MM.1S (cell line): ENCODE data around the gene MYBPC3.
"Not testable (repeated sequence)": the region's sequence is repeated elsewhere in the genome, so short reads cannot be mapped to it uniquely, and the experiment has no call there.

ENCODE experiments used
- DNase-seq: peaks from one replicate; pipeline ENCODE4 v3.0.0-alpha.2; 2015
- H2AFZ ChIP-seq: fragments of 300-600 bp; sonication (generic); 2 replicates; pipeline ENCODE4 v1.6.0; 2016; ENCODE audit warnings: antibody characterized with exemption, low read length
- H3F3A ChIP-seq: fragments of 300-600 bp; sonication (generic); 2 replicates; pipeline ENCODE4 v1.6.1; 2016; ENCODE audit warnings: mild to moderate bottlenecking, antibody characterized with exemption, low read length, moderate library complexity, mixed read lengths; ENCODE audit not compliant: insufficient read depth
- H3K27ac ChIP-seq: fragments of 300-600 bp; sonication (generic); 2 replicates; pipeline ENCODE4 v1.5.1; 2016; ENCODE audit warnings: mild to moderate bottlenecking, low read length
- H3K27me3 ChIP-seq: fragments of 300-600 bp; sonication (generic); replicated peaks from 2 replicates; pipeline ENCODE4 v1.6.0; 2016; ENCODE audit warnings: low read length; ENCODE audit not compliant: insufficient read depth
- H3K36me3 ChIP-seq: fragments of 300-600 bp; sonication (generic); replicated peaks from 2 replicates; pipeline ENCODE4 v1.6.1; 2016; ENCODE audit warnings: mild to moderate bottlenecking, low read length, mixed read lengths; ENCODE audit not compliant: insufficient read depth
- H3K4me1 ChIP-seq: fragments of 300-600 bp; sonication (generic); 2 replicates; pipeline ENCODE4 v1.6.1; 2016; ENCODE audit warnings: low read length, mixed read lengths
- H3K4me2 ChIP-seq: fragments of 300-600 bp; sonication (generic); 2 replicates; pipeline ENCODE4 v1.6.0; 2016; ENCODE audit warnings: low read depth, low read length
- H3K4me3 ChIP-seq: fragments of 300-600 bp; sonication (generic); 2 replicates; pipeline ENCODE4 v1.5.1; 2016; ENCODE audit warnings: low read length, mixed read lengths
- H3K79me2 ChIP-seq: fragments of 300-600 bp; sonication (generic); 2 replicates; pipeline ENCODE4 v1.6.1; 2016; ENCODE audit warnings: mixed run types, low read length, mixed read lengths
- H3K9ac ChIP-seq: fragments of 300-600 bp; sonication (generic); 2 replicates; pipeline ENCODE4 v1.6.1; 2016; ENCODE audit warnings: low read length, mixed read lengths
- H3K9me2 ChIP-seq: fragments of 300-600 bp; sonication (generic); replicated peaks from 2 replicates; pipeline ENCODE4 v1.6.1; 2016; ENCODE audit warnings: mild to moderate bottlenecking, low read length, mixed read lengths; ENCODE audit not compliant: insufficient read depth
- H3K9me3 ChIP-seq: fragments of 300-600 bp; sonication (generic); replicated peaks from 2 replicates; pipeline ENCODE4 v1.6.1; 2016; ENCODE audit warnings: mild to moderate bottlenecking, low read length, mixed read lengths; ENCODE audit not compliant: insufficient read depth
- H4K20me1 ChIP-seq: fragments of 300-600 bp; sonication (generic); 2 replicates; pipeline ENCODE4 v1.6.1; 2016; ENCODE audit warnings: mild to moderate bottlenecking, low read length, moderate library complexity, mixed read lengths; ENCODE audit not compliant: insufficient read depth
- EZH2 ChIP-seq: fragments of 300-600 bp; sonication (generic); optimal IDR thresholded peaks from 2 replicates; pipeline ENCODE3; 2017; ENCODE audit warnings: low read depth, mild to moderate bottlenecking, antibody characterized with exemption, low read length, mixed read lengths
- EZH2phosphoT487 ChIP-seq: fragments of 300-600 bp; sonication (generic); IDR thresholded peaks from 2 replicates; pipeline ENCODE4 v1.6.1; 2018; ENCODE audit warnings: antibody characterized with exemption, low read length
- TF ChIP-seq, protein P1 (sequence below): fragments of 300-600 bp; sonication (generic); IDR thresholded peaks from 2 replicates; pipeline ENCODE4 v1.5.1; 2016; ENCODE audit warnings: antibody characterized with exemption, low read length, mixed read lengths

MYBPC3 gene

DNA sequence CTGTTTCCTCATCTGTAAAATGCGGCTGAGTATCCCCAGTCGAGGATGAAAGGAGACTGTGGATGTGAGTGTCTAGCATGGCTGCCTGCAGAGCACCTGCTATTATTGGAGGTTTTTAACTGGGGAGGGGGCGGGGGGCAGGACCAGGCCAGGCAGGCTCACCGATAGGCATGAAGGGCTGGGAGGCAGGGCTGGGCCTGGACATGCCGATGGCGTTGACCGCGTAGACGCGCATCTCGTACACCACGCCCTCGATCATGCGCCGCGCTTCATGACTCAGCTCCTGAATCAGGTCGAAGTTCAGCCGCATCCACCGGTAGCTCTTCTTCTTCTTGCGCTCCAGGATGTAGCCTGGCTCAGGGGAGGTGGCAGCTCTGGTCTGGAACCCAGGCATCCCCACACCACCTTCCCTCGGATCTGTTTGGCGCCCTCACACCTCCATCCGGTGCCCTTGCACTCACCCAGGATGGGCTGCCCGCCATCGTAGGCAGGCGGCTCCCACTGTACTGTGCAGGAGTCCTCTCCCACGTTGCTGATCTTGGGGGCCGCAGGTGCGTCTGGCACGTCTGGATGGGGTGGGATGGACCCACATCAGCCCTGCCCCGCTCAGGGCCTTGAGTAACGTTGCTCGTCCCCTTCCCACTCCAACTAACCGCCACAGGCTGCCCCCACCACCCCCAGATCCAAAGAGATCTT, 15.1 kb downstream of the MYBPC3 start:
- Histone ChIP-seq H3K27me3 (no peaks in the 10 kb centered on the region; the same call in 1 of the 2 replicates), H3F3A (no peaks in the 10 kb centered on the region), H3K4me2 (no peak overlapping the region), H3K36me3 (no peaks in the 10 kb centered on the region), H3K9me3 (no peaks in the 10 kb centered on the region), H3K9ac (no peak overlapping the region), H3K79me2 (no peaks in the 10 kb centered on the region), H3K9me2 (no peaks in the 10 kb centered on the region), H2AFZ (no peak overlapping the region), H3K4me3 (no peak overlapping the region), H4K20me1 (no peaks in the 10 kb centered on the region), H3K4me1 (no peaks in the 10 kb centered on the region), H3K27ac (no peak overlapping the region)
- TF ChIP-seq EZH2phosphoT487 (no peak), EZH2 (no peak)
- TF ChIP-seq, protein P1, sequence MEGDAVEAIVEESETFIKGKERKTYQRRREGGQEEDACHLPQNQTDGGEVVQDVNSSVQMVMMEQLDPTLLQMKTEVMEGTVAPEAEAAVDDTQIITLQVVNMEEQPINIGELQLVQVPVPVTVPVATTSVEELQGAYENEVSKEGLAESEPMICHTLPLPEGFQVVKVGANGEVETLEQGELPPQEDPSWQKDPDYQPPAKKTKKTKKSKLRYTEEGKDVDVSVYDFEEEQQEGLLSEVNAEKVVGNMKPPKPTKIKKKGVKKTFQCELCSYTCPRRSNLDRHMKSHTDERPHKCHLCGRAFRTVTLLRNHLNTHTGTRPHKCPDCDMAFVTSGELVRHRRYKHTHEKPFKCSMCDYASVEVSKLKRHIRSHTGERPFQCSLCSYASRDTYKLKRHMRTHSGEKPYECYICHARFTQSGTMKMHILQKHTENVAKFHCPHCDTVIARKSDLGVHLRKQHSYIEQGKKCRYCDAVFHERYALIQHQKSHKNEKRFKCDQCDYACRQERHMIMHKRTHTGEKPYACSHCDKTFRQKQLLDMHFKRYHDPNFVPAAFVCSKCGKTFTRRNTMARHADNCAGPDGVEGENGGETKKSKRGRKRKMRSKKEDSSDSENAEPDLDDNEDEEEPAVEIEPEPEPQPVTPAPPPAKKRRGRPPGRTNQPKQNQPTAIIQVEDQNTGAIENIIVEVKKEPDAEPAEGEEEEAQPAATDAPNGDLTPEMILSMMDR: no peak
- no peak for DNase-seq

GRCh38 chr11:47336595-47336994, 15.9 kb downstream of the MYBPC3 start:
- no peak overlapping the region for H3K4me2 ChIP-seq

DNA sequence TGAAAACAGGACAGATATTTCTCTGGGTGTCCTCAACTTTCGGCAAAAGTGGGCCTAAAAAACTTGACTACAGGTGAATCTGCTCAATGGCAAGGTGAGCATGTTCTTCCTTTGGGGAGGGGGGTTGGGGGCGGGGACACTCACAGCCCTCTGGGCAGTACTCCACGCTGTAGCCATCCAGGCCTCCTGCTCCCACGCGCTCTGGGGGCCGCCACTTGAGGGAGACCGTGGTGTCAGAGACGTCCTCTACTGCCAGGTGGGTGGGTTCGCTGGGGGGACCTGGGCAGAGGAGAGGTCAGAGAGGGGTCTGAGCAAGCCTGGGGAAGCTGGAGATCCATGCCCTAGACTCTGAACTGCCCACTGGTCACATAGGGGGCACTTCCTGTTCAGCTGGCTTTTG, 16.8 kb downstream of the MYBPC3 start:
- Histone ChIP-seq H3K4me1 (no peaks in the 10 kb centered on the region), H3K79me2 (no peaks in the 10 kb centered on the region), H3F3A (no peaks in the 10 kb centered on the region), H2AFZ (no peak overlapping the region), H3K36me3 (no peaks in the 10 kb centered on the region), H3K4me2 (no peak overlapping the region), H3K9me2 (no peaks in the 10 kb centered on the region), H3K4me3 (no peak overlapping the region), H4K20me1 (no peaks in the 10 kb centered on the region), H3K9me3 (no peaks in the 10 kb centered on the region), H3K27ac (no peak overlapping the region), H3K27me3 (no peaks in the 10 kb centered on the region), H3K9ac (no peak overlapping the region)
- TF ChIP-seq EZH2phosphoT487 (no peak), EZH2 (no peak)
- TF ChIP-seq, protein P1: no peak
- DNase-seq: no peak

More at GRCh38 chr11:47336595-47336994, 15.9 kb downstream of the MYBPC3 start:
- H3K27me3 ChIP-seq: no peaks in the 10 kb centered on the region; the same call in 1 of the 2 replicates
- H2AFZ ChIP-seq: no peak overlapping the region
- H3K4me1 ChIP-seq: no peaks in the 10 kb centered on the region
- DNase-seq: no peak
- no peaks in the 10 kb centered on the region for H3K9me2 ChIP-seq
- H4K20me1 ChIP-seq: no peaks in the 10 kb centered on the region
- H3K79me2 ChIP-seq: no peaks in the 10 kb centered on the region
- no peak overlapping the region for H3K27ac ChIP-seq
- H3F3A ChIP-seq: no peaks in the 10 kb centered on the region
- H3K36me3 ChIP-seq: no peaks in the 10 kb centered on the region
- H3K9ac ChIP-seq: no peak overlapping the region
- H3K4me3 ChIP-seq: no peak overlapping the region
- TF ChIP-seq, protein P1: no peak
- no peak for TF ChIP-seq EZH2
- TF ChIP-seq EZH2phosphoT487: no peak
- no peaks in the 10 kb centered on the region for H3K9me3 ChIP-seq

DNA sequence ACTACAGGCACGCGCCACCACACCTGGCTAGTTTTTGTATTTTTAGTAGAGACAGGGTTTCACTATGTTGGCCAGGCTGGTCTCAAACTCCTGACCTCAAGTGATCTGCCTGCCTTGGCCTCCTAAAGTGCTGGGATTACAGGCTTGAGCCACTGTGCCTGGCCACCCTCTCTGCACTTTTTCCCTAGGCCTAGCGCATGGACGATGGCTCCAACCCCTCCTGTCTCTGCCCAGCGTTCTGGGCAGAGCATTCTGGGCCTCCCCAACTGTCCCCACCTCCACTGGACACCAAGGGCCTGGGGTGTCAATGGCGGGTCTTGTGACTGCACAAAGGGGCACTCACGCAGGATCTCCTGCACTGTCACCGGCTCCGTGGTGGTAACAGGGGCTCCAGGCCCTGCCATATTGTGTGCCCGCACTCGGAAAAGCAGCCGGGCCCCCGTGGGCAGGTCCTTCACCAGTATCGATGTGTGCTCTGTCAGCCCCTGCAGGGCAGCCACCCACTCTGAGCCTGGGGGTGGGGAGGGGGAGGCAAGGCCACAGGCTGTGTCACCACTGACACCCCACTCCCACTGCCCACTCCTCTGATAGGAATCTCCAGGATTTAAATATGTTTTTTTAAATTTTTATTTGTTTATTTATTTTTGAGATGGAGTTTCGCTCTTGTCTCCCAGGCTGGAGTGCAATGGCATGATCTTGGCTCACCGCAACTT, 17.6 kb downstream of the MYBPC3 start:
- H3K27me3 ChIP-seq, H3K9ac ChIP-seq, H3K79me2 ChIP-seq, H3K4me3 ChIP-seq, H3K36me3 ChIP-seq, H3F3A ChIP-seq, H3K4me2 ChIP-seq, H3K9me3 ChIP-seq, H3K9me2 ChIP-seq, DNase-seq, H2AFZ ChIP-seq, H3K27ac ChIP-seq, H3K4me1 ChIP-seq, H4K20me1 ChIP-seq: not testable (repeated sequence)
